ENCODE data around the gene PDGFD. TPM values are rescaled to one million over a fixed set of nuclear protein-coding genes. Genes with fewer than 3 reads are reported as not detected.

The PDGFD gene
- total RNA-seq, 1 donor, result 6.9 TPM

GRCh38 chr11:104078995-104079394, 85.0 kb downstream of the PDGFD start:
- no peak for DNase-seq (ENCODE audit: low read depth)
- TF ChIP-seq, protein P1, sequence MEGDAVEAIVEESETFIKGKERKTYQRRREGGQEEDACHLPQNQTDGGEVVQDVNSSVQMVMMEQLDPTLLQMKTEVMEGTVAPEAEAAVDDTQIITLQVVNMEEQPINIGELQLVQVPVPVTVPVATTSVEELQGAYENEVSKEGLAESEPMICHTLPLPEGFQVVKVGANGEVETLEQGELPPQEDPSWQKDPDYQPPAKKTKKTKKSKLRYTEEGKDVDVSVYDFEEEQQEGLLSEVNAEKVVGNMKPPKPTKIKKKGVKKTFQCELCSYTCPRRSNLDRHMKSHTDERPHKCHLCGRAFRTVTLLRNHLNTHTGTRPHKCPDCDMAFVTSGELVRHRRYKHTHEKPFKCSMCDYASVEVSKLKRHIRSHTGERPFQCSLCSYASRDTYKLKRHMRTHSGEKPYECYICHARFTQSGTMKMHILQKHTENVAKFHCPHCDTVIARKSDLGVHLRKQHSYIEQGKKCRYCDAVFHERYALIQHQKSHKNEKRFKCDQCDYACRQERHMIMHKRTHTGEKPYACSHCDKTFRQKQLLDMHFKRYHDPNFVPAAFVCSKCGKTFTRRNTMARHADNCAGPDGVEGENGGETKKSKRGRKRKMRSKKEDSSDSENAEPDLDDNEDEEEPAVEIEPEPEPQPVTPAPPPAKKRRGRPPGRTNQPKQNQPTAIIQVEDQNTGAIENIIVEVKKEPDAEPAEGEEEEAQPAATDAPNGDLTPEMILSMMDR (IDR thresholded peaks at IDR 0.05; ENCODE audit: insufficient read depth, low read depth, low read length), result no peak

DNA sequence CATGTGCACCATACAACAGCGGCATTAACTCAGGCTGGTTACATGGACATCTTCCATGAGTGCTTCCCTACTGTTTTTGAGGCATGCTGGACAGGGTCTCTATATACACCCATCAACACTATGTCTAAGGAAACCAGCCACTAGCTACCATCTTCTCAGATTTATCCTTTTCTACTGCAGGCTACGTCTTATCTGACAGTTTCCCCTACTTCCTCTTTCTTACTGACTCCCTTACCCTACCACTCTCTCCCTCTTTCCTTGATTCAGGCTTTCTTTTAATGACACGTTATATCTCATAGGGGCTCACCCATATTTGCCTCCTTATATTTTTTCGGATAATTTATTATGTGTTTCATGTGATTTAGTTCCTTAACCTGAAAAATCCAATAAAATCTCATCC, 85.7 kb downstream of the PDGFD start:
- no peak overlapping the region for H3K4me3 ChIP-seq (ENCODE audit: low read depth, low read length)
- no peak for DNase-seq (ENCODE audit: low read depth)
- TF ChIP-seq, protein P1 (IDR thresholded peaks at IDR 0.05; ENCODE audit: insufficient read depth, low read depth, low read length), result no peak

More at GRCh38 chr11:104078995-104079394, 85.0 kb downstream of the PDGFD start:
- H3K4me3 ChIP-seq (ENCODE audit: low read depth, low read length), result no peak overlapping the region

GRCh38 chr11:104076455-104076854, 87.5 kb downstream of the PDGFD start:
- H3K4me3 ChIP-seq (ENCODE audit: low read depth, low read length), result no peak overlapping the region
- TF ChIP-seq, protein P1 (IDR thresholded peaks at IDR 0.05; ENCODE audit: insufficient read depth, low read depth, low read length), result no peak
- DNase-seq (ENCODE audit: low read depth), result no peak

DNA sequence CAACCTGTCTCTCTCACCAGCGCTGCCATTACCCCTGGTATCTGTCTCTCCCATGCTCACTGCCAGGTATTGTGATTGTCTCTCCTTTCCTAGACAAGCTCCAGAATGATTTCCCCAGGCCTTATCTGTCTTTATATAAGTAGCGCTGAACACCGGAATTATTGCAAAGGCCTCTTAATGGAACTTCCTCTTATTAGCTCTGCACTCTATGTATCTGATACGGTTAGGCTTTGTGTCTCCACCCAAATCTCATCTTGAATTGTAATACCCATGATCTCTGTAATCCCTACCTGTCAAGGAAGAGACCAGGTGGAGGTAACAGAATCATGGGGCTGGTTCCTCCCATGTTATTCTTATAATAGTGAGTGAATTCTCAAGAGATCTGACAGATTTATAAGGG, 88.2 kb downstream of the PDGFD start:
- TF ChIP-seq, protein P1 (IDR thresholded peaks at IDR 0.05; ENCODE audit: insufficient read depth, low read depth, low read length), result no peak
- H3K4me3 ChIP-seq (ENCODE audit: low read depth, low read length), result no peak overlapping the region
- no peak for DNase-seq (ENCODE audit: low read depth)

DNA sequence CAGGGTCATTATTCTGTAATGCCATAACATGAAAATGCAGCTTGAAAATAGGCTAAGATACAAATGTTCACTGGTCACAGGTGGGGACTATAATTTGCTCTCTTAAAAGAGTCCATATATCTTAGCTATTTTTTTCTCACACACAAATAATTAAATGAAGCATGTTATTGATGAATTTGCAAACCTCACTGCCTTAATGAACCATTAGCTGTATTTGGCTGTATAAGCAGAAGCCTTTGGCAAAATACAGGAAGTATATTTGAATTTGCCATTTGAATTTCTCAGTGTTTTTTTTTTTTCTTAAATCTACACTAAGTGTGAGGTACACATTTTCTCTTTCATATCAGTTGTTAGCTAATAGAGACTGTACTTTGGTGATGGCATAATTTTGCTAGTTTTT, 88.9 kb downstream of the PDGFD start:
- DNase-seq (ENCODE audit: low read depth), result no peak
- TF ChIP-seq, protein P1 (IDR thresholded peaks at IDR 0.05; ENCODE audit: insufficient read depth, low read depth, low read length), result no peak
- no peak overlapping the region for H3K4me3 ChIP-seq (ENCODE audit: low read depth, low read length)

GRCh38 chr11:104073950-104074705, 89.8 kb downstream of the PDGFD start:
- DNase-seq (ENCODE audit: low read depth), result peak; percentile 61
- TF ChIP-seq, protein P1 (IDR thresholded peaks at IDR 0.05; ENCODE audit: insufficient read depth, low read depth, low read length), result no peak
- no peak overlapping the region for H3K4me3 ChIP-seq (ENCODE audit: low read depth, low read length)

DNA sequence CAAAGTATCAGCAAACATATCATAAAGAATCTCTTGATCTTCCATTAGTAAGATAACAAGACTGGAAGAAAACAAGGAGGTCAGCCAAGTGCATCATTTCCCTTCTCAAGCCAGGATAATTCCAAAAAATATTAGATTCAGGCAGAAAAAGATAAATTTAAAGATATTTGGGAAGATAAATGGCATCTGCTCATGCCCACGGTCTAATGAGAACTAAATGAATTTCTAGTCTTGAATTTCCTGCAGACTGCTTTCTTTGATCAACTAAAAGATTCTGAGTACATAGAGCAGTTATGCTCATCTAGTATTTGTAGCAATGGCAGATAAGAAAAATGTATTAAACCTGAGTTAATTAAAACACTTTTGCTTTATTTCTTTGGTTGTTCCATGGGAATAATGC, 96.4 kb downstream of the PDGFD start:
- no peak for DNase-seq (ENCODE audit: low read depth)
- TF ChIP-seq, protein P1 (IDR thresholded peaks at IDR 0.05; ENCODE audit: insufficient read depth, low read depth, low read length), result no peak
- no peak overlapping the region for H3K4me3 ChIP-seq (ENCODE audit: low read depth, low read length)
